Neural progenitor cell (in vitro differentiated cells): ENCODE measurements around the gene FNTB. TPM values are rescaled to one million over a fixed set of nuclear protein-coding genes. Genes with fewer than 3 reads are reported as not detected.

Experiments
- DNase-seq: peaks from one replicate; pipeline ENCODE4 v3.0.0-alpha.2; 2016; ENCODE audit warnings: low spot score
- H2AFZ ChIP-seq: fragments of 200-600 bp; sonication (generic); replicated peaks from 2 replicates; pipeline ENCODE4 v1.6.1; 2016; ENCODE audit warnings: antibody characterized with exemption
- H3F3A ChIP-seq: fragments of 200-600 bp; sonication (generic); 2 replicates; pipeline ENCODE4 v1.6.1; 2016; ENCODE audit warnings: antibody characterized with exemption, low read depth
- H3K27ac ChIP-seq: fragments of 200-600 bp; sonication (generic); 2 replicates; pipeline ENCODE4 v1.5.1; 2016; ENCODE audit warnings: mild to moderate bottlenecking
- H3K27me3 ChIP-seq: fragments of 200-600 bp; sonication (generic); 2 replicates; pipeline ENCODE4 v1.6.1; 2016; ENCODE audit warnings: mild to moderate bottlenecking, moderate library complexity
- H3K36me3 ChIP-seq: fragments of 200-600 bp; sonication (generic); 2 replicates; pipeline ENCODE4 v1.5.1; 2016
- H3K4me1 ChIP-seq: fragments of 200-600 bp; sonication (generic); 2 replicates; pipeline ENCODE4 v1.6.1; 2016; ENCODE audit warnings: mixed run types
- H3K4me2 ChIP-seq: fragments of 200-600 bp; sonication (generic); 2 replicates; pipeline ENCODE4 v1.6.1; 2016
- H3K4me3 ChIP-seq: fragments of 200-600 bp; sonication (generic); 2 replicates; pipeline ENCODE4 v1.5.1; 2016
- H3K79me2 ChIP-seq: fragments of 200-600 bp; sonication (generic); 2 replicates; pipeline ENCODE4 v1.6.1; 2016; ENCODE audit warnings: low read depth
- H3K9ac ChIP-seq: fragments of 200-600 bp; sonication (generic); 2 replicates; pipeline ENCODE4 v1.6.1; 2016
- H3K9me3 ChIP-seq: fragments of 200-600 bp; sonication (generic); 2 replicates; pipeline ENCODE4 v1.5.1; 2016; ENCODE audit warnings: low read depth
- H4K20me1 ChIP-seq: fragments of 200-600 bp; sonication (generic); 2 replicates; pipeline ENCODE4 v1.6.1; 2016; ENCODE audit warnings: low read depth
- H3K27ac Mint-ChIP-seq: 3 replicates; pipeline ENCODE4 v1.8.0; 2021; ENCODE audit warnings: mixed read lengths
- H3K27me3 Mint-ChIP-seq: 2 replicates; pipeline ENCODE4 v1.8.0; 2022; ENCODE audit warnings: low read depth, mild to moderate bottlenecking, inconsistent platforms, moderate library complexity, mixed read lengths; ENCODE audit not compliant: insufficient read depth
- H3K36me3 Mint-ChIP-seq: 3 replicates; pipeline ENCODE4 v1.8.0; 2021; ENCODE audit warnings: mixed read lengths
- H3K4me1 Mint-ChIP-seq: 3 replicates; pipeline ENCODE4 v1.8.0; 2021; ENCODE audit warnings: mixed read lengths
- H3K4me3 Mint-ChIP-seq: 3 replicates; pipeline ENCODE4 v1.8.0; 2021; ENCODE audit warnings: mild to moderate bottlenecking, moderate library complexity, mixed read lengths
- H3K9me3 Mint-ChIP-seq: 3 replicates; pipeline ENCODE4 v1.8.0; 2020; ENCODE audit warnings: mixed read lengths
- EZH2 ChIP-seq: fragments of 200-600 bp; sonication (generic); IDR thresholded peaks from 2 replicates; pipeline ENCODE4 v1.6.1; 2017; ENCODE audit warnings: antibody characterized with exemption, mild to moderate bottlenecking, moderate library complexity
- EZH2phosphoT487 ChIP-seq: fragments of 200-600 bp; sonication (generic); IDR thresholded peaks from 2 replicates; pipeline ENCODE4 v1.6.1; 2017; ENCODE audit warnings: antibody characterized with exemption
- total RNA-seq: library from RNA; depleted of rRNA; stranded (reverse); fragments of >200 nt; gene quantifications from 2 replicates; pipeline ENCODE4 v1.2.3, GENCODE V29; 2015; ENCODE audit warnings: low replicate concordance
- TF ChIP-seq, protein P1 (sequence below): fragments of 200-600 bp; sonication (generic); IDR thresholded peaks from 2 replicates; pipeline ENCODE4 v1.5.1; 2017; ENCODE audit warnings: antibody characterized with exemption, mild to moderate bottlenecking

Gene FNTB
- total RNA-seq, 1 donor from 2014 or later = 8.0 TPM

- H3K4me2 ChIP-seq = no peak overlapping the region
- H3K4me3 ChIP-seq = no peak overlapping the region
- H3K36me3 Mint-ChIP-seq = peaks cover 32% of the 10 kb centered on the region
- H3K4me3 Mint-ChIP-seq = no peak overlapping the region
- H3K4me1 ChIP-seq = no peaks in the 10 kb centered on the region
- TF ChIP-seq EZH2 = no peak
- no peaks in the 10 kb centered on the region for H3K79me2 ChIP-seq
- H3K9me3 ChIP-seq = no peaks in the 10 kb centered on the region
- DNase-seq = no peak
- H3K27ac ChIP-seq = no peak overlapping the region
- peaks cover 5% of the 10 kb centered on the region for H3K27me3 Mint-ChIP-seq
- H3K9me3 Mint-ChIP-seq = no peaks in the 10 kb centered on the region
- no peak overlapping the region for H3K9ac ChIP-seq
- H3K27ac Mint-ChIP-seq = no peak overlapping the region
- H3F3A ChIP-seq = no peaks in the 10 kb centered on the region
- H3K27me3 ChIP-seq = no peaks in the 10 kb centered on the region
- no peaks in the 10 kb centered on the region for H3K4me1 Mint-ChIP-seq
- H3K36me3 ChIP-seq = no peaks in the 10 kb centered on the region
- H2AFZ ChIP-seq = no peak overlapping the region
- no peaks in the 10 kb centered on the region for H4K20me1 ChIP-seq
Observed at GRCh38 chr14:65062096-65063075, 75.7 kb downstream of the FNTB start.

- no peaks in the 10 kb centered on the region for H3K79me2 ChIP-seq
- no peaks in the 10 kb centered on the region for H3K9me3 ChIP-seq
- H3K4me2 ChIP-seq = no peak overlapping the region
- no peaks in the 10 kb centered on the region for H3K36me3 ChIP-seq
- Mint-ChIP-seq H3K27me3 (peaks cover 5% of the 10 kb centered on the region), H3K36me3 (peaks cover 32% of the 10 kb centered on the region), H3K27ac (no peak overlapping the region), H3K9me3 (no peaks in the 10 kb centered on the region), H3K4me3 (no peak overlapping the region), H3K4me1 (no peaks in the 10 kb centered on the region)
- H3K4me1 ChIP-seq = no peaks in the 10 kb centered on the region
- no peak overlapping the region for H3K4me3 ChIP-seq
- H3K9ac ChIP-seq = no peak overlapping the region
- H4K20me1 ChIP-seq = no peaks in the 10 kb centered on the region
- no peak for DNase-seq
- H2AFZ ChIP-seq = no peak overlapping the region
- H3K27ac ChIP-seq = no peak overlapping the region
- no peaks in the 10 kb centered on the region for H3K27me3 ChIP-seq
- TF ChIP-seq EZH2phosphoT487 = no peak
- TF ChIP-seq, protein P1, sequence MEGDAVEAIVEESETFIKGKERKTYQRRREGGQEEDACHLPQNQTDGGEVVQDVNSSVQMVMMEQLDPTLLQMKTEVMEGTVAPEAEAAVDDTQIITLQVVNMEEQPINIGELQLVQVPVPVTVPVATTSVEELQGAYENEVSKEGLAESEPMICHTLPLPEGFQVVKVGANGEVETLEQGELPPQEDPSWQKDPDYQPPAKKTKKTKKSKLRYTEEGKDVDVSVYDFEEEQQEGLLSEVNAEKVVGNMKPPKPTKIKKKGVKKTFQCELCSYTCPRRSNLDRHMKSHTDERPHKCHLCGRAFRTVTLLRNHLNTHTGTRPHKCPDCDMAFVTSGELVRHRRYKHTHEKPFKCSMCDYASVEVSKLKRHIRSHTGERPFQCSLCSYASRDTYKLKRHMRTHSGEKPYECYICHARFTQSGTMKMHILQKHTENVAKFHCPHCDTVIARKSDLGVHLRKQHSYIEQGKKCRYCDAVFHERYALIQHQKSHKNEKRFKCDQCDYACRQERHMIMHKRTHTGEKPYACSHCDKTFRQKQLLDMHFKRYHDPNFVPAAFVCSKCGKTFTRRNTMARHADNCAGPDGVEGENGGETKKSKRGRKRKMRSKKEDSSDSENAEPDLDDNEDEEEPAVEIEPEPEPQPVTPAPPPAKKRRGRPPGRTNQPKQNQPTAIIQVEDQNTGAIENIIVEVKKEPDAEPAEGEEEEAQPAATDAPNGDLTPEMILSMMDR = no peak
- no peak for TF ChIP-seq EZH2
- no peaks in the 10 kb centered on the region for H3F3A ChIP-seq
Observed at GRCh38 chr14:65065719-65066118, 79.0 kb downstream of the FNTB start.

DNA sequence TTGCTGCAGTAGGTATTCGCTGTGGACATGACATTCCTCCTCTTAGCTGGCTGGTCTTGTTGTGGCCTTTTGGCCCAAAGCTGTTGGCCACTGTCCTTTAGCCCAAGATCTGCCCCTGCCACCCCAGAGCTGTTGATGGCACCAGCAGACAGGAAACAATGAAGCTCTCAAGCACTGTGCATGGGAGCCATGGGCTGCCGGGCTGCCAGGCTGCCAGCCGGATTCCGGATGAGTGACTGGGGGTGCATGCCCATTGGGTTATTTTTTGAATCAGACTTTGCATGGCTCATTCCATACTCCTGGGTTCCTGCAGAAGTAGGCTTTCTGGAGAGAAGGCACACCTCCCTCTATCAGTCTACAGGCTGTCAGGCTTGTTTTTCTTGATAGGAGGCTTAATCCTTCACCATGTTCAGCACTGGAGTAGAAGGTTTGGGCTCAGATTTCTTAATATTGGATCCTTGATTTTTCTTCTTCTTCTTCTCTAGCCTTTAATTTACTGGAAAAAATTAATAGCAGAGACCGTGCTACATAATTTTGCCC is 83.2 kb downstream of the FNTB start:
- Histone ChIP-seq H3K36me3 (no peaks in the 10 kb centered on the region), H3K27me3 (no peaks in the 10 kb centered on the region), H3K79me2 (no peaks in the 10 kb centered on the region), H3K27ac (no peak overlapping the region), H3F3A (no peaks in the 10 kb centered on the region), H3K9ac (no peak overlapping the region), H2AFZ (no peak overlapping the region), H3K4me1 (no peaks in the 10 kb centered on the region), H3K4me2 (no peak overlapping the region), H3K4me3 (no peak overlapping the region), H3K9me3 (no peaks in the 10 kb centered on the region), H4K20me1 (no peaks in the 10 kb centered on the region)
- Mint-ChIP-seq H3K9me3 (no peaks in the 10 kb centered on the region), H3K4me1 (no peaks in the 10 kb centered on the region), H3K36me3 (peaks cover 13% of the 10 kb centered on the region), H3K27ac (no peak overlapping the region), H3K4me3 (no peak overlapping the region), H3K27me3 (peaks cover 2% of the 10 kb centered on the region)
- DNase-seq = no peak
- TF ChIP-seq, protein P1 = no peak
- TF ChIP-seq EZH2phosphoT487 = no peak
- no peak for TF ChIP-seq EZH2
